GM19467 (cell line): ENCODE measurements around the gene SST.

ENCODE experiments used
- ATAC-seq: cut with Tn5 transposase; IDR thresholded peaks from one replicate; pipeline ENCODE4 v1.9.1; 2021; ENCODE audit warnings: mild to moderate bottlenecking, moderate library complexity; ENCODE audit not compliant: unreplicated experiment

SST gene

DNA sequence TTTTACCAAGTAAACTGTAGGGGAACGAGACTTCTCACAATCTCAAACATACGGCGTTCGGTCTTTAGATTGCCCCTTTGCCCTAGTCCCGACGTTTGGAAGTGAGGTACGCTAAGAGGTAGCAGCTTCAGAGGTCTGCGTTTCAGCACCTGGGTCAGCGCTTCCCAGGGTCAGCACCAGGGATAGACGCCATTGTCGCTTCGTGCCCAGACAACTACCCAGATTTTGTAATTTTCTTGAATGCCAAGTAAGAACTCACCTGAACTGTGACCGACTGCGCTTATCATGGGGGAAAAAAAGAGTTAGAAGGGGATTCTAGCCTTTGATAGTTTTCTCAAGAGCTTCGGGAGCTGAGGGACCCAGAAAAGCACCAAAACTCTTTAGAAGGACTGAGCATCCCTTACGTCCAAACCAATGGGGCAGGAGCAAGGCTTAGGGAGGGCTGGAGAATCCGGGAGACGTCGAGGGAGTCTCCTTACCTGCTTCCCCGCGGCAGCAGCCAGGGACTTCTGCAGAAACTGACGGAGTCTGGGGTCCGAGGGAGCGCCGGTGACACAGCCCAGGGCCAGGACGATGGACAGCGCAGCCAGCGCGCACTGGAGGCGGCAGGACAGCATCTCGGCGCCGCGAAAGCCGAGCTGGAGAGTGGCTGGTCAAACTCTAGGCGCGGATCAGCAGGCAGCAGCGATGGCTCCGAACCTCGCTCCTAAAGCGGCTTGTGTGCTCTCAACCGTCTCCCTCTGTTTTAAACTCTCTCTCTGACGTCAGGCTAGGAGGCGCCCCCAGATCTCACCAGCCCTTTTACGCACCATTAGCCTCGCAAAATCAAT lies at the start of gene SST:
Gene SST (minus strand): TSS at position 720 of the 830 bp plus-strand sequence. CDS start 103 bp downstream, at position 617.
- ATAC-seq = no peak

DNA sequence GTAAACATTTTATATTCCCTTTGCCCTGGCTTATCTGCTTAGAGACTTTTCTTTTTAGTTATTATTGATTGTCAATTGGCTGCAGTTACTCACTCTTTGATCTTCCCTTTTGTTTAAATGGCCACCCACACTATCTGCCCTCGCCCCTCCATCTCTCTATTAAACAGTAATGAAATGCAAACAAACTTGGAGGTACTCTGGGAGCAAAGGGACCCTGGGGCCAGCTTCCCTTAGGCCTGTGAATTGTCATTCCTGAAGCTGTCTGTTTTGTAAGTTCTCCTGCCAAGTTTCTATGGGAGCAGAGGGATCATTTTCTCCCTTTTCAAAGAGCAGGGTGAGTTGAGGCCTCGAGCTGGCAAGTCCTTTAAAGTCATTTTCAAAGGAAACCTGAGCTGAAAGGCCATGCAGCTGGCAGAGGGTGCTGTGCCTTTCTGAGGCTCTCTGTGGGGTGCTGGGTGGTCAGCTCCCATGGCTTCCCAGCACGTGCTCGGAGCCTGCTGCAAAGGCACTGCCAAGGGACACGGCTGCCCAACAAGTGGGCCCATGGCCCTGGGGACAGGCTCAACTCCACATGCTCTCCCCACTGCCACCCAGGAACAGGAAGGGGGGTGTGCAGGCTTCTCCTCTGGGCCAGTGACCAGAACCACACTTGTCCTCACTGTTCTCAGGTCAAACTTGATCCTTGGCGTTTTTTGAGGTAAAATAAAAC lies 49.6 kb upstream of the SST start:
- no peak for ATAC-seq

DNA sequence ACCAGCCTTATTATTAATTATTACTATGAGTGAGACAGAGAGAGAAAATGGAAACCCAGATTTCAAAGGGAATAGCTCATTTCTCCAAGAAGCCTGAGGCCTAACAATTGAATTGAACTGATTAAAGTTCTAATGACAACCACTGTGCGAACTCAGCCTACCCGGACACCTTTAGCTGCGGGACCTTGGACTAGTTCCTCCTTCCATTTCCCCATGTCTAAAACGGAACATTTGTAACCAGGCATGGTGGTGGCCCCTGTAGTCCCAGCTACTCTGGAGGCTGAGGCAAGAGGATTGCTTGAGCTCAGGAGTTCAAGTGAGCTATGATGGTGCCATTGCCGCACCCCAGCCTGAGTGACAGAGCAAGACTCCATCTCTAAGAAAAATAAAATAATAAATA lies 48.6 kb upstream of the SST start:
- ATAC-seq = no peak

DNA sequence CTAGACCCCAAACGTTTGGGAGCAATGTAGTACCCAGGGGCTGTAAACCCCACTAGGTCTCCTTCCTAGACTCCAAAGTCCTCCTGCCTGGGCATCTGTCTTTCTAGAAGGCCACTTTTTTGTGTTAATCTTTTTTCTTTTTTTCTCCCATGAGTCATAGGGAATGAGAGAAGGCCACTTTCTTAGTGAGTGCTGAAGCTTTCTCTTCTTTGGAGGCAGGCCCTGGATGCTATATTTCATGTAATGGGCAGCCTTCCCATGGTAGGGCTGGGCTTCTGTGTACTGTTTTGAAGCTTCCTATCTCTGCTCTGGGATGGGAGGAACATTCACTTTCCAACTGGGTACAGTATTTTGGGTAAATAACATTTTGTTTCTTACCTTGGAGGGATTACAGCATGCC lies 47.4 kb upstream of the SST start:
- no peak for ATAC-seq

DNA sequence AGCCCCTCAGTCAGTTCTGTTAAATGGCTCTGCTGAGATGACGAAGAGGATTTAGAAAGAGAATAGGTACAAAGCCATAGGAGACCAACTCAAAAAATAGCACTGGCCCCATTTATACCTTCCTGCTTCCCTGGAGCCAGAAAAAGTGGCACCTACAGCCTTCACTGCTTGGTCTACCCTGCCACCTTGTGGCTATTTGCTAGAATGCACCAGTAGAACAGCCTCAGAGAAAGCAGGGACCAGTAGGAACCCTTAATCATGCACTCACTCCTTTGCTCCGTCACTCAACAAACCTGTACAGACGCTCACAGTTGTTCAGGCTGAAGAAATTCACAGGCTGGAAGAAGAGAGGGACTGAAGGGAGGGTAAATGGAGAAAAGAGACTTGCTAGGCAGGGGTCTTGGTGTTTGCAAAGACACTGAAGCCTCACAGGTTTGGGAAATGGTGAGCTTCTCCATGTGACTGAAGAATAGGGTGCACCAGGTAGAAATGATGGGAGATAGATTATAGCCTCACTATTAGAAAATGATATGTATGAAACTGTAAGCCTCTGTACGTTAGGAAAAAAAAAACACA lies 44.3 kb upstream of the SST start:
- ATAC-seq = peak; percentile 92

DNA sequence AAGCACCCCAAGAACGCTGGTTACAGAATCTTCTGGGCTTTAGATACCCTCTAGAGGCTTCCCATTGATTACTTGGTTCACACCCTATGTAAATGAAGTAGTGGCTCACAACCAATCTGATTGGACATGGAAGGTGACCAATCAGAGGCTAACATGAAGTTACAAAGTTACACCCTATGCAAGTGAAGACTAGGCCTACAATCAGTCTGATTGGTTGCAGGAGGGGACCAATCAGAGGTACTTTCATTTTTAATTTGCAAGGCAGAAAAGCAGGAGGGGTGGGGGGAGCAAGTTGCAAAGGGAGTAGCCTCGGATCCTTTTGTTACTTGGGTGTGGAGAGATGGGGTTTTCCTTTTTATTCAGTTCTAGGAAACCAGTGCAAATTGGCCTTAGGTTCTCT lies 43.3 kb upstream of the SST start:
- ATAC-seq = no peak

DNA sequence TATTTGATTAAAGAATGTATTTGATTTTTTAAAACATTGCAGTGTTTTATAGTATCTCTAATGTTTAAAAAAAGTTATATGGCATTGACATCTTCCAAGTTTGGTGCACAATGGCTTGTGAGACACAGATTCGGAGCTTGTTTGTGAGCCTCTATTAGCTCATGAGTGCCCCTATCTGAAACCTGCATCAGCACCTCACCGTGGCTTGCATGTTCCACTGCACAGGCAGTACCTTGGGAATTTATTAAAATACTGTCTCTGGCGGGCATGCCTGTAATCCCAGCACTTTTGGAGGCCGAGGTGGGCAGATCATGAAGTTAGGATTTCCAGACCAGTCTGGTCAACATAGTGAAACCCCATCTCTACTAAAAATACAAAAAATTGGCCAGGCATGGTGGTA lies 39.0 kb upstream of the SST start:
- no peak for ATAC-seq

DNA sequence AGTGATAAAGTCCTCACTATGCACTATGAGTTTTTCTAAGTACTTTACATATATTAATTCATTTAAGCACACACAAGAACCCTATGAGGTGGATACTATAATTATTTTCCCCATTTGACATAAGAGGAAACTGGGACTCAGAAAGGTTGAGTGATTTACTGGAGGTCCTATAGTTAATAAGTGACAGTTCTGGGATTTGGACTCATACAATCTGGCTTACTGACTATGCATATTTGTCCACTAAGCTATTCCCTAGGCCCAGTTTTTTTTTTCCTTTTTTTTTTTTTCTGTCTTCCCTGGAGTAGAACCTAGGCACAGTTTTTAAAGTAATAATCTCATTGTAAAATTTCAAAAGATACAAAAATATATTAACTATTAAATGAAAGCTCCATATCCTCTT lies 38.5 kb upstream of the SST start:
- ATAC-seq = no peak

DNA sequence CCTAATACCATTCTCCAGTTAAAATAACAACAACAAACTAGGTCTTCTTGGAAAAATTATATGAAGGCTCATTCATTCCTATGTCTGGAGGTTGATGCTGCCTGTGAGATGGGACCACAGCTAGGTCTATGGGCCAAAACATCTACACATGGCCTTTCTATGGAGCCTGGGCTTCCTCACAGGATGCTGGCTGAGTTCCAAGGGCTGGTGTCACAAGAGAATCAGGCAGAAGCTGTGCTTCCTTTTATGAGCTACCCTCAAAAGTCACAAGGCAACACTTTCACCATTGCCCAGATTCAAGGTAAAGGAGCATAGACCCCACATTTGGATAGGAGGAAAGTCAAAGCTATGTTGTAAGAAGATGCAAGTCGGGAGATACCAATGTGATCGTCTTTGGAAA lies 36.8 kb upstream of the SST start:
- no peak for ATAC-seq

DNA sequence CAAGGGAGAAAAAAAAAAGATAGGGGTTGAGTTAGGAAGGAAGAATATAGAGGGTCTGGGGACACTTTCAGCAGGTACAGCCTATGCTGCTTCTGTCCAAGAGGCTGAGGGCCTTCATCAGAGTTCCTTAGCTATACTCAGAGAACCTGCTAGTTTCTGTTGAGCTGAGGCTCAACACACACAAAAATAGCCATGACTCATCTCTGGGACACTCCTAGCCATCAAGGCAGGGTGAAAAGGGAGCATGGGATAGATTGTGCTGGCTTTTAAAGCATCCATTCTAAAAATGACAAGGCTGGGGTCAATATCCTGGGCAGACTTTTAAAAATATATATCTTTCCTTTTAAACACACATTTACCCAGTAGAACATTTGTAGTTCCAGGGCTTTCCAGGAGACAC lies 35.0 kb upstream of the SST start:
- ATAC-seq = no peak

DNA sequence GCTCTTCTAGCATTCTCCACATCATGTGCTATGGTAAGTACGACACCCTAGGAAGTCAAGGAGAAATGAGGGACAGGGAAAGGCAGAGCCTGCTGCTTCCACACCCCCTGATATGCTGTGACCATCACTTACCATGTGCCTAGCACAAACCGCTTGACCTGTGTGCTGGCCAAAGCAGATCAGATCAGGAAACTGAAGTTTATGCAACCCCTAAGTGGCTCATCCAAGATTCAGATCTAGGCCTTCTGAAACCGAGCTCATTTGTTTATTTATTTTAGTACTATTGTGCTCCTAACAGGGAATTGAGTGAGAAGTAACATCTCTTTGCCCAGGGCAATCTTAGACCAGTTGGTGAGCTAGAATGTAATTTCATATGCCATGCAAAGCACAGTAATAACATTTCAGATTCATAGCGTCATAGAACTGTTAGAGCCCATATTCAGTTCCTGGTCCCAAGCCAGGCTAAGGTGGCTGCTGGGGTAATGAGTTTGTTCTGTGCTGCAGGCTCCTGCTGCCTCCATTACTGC lies 32.4 kb upstream of the SST start, which contains the start of gene RTP2:
Gene RTP2 (minus strand): TSS at position 51 of the 527 bp plus-strand sequence. CDS start 429 bp downstream, outside the sequence.
- no peak for ATAC-seq

DNA sequence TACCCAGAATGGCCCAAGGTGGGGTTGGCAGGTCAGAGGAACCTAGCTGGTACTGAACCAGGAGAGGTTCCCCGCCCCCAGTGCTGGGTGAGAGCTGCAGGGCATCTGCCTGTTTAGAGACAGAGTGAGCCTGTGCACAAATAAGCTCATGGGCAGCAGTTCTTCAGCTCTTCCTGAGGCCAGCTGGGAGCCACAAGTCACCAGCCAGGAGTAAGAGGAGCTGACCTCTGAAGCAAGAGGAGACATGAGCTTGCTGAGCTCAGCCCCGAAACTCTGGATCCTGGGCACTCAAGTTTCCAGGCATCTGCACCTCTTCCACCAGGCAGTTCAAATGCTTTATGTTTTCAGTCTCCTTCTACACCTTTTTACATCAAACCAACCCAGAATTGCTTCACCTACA lies 30.1 kb upstream of the SST start:
- no peak for ATAC-seq

DNA sequence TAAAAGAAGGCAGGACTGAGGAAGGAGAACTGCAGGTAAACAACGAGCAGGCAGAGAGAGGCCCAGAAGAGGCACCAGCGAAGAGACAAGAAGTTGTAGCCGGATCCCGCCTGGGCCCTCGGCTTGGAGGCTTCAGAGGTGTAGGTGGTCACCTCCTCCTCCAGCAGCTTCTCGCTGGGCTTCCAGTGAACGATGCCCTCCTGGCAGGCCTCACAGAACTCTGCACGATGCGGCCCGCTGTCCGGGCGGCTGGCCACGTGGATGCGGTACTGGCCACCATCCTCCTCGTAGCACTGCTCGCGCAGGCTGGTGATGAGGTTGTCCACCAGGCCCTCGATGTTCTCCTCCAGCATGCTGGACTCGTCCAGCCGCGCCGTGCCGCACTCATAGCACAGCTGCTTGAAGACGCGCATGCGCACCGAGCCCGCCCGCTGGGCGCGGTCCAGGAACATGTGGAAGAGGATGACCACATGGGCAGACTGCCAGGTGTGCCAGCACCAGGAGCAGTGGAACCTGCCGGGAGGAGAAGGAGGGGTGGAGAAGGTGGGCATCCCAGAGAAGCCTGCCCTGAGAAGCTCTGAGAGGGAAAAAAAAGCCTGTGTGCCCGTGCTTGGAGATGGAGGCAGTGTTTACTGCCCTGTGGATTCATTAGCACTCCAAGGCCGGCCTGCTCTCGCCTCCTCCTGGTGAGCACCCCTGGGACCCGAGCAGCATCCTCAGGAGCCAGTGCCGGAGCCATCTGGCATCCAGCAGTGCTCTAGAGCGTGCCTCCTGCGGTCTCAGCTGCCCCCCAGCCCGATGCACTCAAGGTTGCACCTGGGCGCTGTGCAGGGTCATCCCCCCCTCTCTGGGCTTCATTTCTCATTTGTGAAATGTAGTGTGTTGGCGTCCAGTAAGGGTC lies 28.6 kb upstream of the SST start:
- ATAC-seq = no peak

DNA sequence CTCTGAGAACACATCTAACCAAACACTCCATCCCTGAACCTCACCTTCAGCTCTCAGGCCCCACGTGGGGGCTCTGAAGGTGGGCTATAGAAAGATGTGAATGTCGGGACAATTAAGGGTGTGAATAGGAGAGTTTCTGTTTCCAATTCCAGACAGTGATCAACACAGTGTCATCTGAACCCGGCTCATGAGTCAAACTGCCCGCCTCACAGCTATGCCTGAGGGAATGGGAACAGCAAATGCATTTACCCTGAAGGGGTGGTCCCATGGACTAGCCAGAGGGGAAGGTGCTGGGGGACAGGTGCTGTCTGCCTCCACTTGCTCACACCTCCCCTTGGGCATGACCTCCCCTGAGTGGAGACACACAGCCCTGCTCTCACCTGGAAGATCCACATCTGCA lies 25.8 kb upstream of the SST start:
- ATAC-seq = no peak

DNA sequence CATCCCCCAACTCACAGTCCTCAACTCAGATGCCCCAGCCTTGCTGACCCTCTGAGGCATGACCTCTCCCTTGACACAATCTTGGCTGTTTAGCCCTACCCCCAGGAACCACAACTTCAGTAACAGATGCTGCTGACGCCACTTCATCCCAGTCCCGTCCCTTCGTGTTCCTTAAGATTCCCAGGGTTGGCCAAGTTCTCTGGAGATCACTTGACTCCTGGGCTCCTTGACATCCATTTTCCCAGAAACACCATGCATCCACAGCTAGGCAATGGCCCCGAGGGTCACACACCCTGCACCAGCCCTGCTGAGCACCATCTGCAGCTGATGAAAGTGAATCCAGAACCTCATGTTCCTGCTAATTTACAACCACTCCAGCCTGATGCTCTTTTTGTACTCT lies 25.3 kb upstream of the SST start:
- ATAC-seq = no peak

DNA sequence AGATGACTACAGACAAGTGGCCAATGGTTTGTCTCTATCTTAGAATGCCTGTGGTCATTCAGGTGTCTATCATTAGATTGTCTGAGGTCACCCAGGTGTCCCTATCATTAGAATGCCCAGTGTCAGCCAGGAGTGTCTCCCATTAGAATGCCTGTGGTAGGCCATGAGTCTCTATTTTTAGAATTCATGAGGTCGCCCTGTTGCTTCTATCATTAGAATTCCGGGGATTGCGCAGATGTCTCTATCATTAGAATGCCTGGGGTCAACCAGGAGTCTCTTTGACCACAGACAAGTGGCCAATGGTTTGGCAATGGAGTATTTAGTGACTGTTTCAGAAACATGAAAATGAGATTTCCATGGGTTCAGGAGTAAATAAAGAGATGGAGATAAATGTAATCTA lies 24.6 kb upstream of the SST start:
- no peak for ATAC-seq

DNA sequence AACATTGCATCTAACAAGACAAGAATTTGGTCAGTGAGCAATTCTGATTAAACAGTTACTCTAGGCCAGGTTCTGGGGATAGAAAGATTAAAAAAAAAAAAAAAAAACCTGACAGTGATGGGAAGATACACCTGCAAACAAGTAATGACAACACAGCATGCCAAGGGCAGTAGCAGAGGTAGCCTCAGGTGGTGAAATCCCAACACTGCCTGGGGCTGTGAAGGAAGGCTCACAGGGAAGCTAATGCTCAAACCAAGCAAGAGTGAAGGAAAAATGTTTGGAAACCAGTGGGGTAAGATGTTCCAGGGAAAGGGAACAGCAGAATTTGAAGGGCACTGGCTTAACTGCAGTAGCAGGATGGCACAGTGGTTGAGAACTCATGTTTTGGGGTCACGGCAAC lies 23.2 kb upstream of the SST start:
- ATAC-seq = no peak

DNA sequence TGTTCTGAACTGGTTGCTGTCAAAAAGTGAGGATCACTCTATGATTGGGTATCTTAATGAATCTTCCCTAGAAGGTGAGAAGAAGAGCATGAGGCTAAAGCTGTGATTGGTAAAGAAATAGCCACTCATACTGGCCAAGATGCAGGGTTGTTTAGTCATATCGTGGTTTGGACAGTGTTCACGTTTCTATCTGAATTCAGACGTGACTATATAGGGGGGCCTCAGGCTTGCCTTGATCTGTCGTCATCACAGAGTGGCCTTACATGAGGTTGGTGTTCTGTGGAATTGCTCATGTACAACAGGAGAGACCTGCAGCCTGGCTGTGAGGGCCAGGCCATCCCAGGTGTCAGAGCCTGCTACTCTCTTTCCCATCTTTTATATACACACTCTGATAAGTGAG lies 19.8 kb upstream of the SST start:
- no peak for ATAC-seq

DNA sequence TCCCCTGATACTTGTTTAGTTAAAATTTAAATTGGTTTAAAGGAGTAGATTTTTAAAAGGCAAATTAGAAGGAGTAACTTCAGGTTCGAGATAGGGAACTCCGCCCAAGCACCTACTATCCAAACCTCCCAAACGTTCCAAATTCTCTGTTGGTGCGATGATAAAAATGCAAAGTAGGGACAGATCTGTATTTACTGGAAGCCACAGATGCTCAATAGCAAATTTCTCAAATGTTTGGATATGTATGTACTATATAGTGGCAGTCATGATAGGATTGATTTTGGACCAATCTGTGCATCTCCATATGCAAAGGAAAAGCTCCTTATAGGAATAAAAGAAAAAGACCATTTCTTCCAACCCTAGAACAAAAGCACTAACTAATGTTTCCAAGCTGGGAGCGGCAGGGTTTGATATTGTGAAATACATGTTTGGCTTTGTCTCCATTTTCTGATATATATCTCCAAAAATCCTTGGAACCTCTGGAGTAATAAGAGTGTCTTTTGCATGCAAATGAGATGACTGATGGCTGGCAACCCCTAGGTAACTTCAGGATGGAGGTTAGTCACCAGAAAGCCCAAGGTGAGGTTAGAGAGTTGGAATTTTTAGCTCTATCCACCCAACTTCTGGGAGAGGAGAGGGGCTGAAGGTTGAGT lies 16.6 kb upstream of the SST start:
- no peak for ATAC-seq

DNA sequence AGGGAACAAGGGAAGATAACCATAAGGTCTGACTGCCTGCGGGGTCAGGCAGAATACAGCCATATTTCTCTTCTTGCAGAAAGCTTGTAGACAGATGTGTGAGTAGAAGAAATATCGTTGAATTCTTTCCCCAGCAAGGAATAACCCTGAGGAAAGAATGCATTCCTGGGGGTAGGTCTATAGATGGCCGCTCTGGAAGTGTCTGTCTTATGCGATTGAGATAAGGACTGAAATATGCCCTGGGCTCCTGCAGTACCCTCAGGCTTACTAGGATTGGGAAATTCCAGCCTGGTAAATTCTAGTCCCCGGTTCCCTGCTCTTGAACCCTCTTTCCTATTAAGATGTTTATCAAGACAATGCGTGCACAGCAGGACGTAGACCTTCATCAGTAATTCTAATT lies 15.8 kb upstream of the SST start:
- ATAC-seq = no peak
